NCI-H1092 (cell line): ENCODE results near the gene TMEM209.
"Not testable (repeated sequence)": the region's sequence is repeated elsewhere in the genome, so short reads cannot be mapped to it uniquely, and the experiment has no call there.

Experiments
- DNase-seq: peaks from one replicate; lab custom pipeline; 2025; lab: John Stamatoyannopoulos, UW

The TMEM209 gene

DNA sequence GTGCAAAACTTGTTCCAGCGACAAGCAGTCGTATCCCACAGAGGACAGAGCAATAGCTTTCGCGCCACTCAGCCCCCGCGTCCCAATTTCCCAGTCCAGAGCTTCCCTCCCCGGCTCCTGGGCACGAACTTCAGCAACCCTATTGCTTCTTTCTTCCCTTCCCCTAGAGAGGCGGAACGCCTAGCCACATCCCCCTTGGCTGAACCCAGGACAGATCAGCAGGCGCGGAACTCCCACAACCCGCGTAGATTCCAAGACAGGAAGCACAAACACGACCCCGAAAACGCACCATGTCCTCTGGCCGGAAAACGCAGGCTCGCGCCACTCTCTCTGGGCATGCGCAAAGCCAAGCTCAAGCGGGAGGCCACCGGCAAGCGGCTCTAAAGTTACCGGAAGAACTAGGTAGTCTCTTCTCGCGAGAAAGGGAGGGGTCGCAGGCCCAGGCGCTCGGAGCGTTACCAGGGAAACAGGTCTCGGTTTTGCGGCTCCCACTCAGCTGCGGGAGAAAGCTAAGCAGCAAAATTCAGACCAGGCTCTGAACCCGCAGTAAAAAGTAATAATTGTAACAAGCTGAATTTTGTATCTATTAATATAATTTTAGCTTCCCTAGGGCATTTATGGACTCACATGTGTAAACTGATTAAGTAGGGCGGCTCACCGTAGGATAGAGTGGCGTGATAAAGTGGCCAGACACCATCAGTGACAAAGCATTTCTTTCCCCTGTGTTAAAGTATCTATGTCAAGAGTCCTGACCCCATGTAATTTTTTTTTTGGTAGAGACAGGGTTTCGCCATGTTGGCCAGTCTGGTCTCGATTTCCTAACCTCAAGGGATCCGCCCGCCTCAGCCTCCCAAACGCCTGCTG, at the start of gene TMEM209:
Gene TMEM209 (minus strand): TSS at position 323 of the 864 bp plus-strand sequence. CDS start 31 bp downstream, at position 292.
- peak; percentile 100 for DNase-seq

DNA sequence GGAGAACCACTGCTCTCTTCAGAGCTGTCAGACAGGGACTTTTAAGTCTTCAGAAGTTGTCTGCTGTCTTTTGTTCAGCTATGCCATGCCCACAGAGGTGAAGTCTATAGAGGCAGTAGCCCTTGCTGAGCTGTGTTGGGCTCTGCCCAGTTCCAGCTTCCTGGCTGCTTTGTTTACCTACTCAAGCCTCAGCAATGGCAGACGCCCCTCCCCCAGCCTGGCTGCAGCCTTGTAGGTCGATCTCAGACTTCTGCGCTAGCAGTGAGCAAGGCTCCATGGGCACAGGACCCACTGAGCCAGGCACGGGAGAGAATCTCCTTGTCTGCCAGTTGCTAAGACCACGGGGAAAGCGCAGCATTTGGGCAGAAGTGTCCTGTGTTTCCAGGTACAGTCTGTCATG, 49.3 kb upstream of the TMEM209 start:
- DNase-seq: no peak

DNA sequence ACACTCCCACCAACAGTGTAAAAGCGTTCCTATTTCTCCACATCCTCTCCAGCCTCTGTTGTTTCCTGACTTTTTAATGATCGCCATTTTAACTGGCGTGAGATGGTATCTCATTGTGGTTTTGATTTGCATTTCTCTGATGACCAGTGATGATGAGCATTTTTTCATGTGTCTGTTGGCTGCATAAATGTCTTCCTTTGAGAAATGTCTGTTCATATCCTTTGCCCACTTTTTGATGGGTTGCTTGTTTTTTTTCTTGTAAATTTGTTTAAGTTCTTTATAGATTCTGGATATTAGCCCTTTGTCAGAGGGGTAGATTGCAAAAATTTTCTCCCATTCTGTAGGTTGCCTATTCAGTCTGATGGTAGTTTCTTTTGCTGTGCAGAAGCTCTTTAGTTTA, 44.4 kb upstream of the TMEM209 start:
- not testable (repeated sequence) for DNase-seq

DNA sequence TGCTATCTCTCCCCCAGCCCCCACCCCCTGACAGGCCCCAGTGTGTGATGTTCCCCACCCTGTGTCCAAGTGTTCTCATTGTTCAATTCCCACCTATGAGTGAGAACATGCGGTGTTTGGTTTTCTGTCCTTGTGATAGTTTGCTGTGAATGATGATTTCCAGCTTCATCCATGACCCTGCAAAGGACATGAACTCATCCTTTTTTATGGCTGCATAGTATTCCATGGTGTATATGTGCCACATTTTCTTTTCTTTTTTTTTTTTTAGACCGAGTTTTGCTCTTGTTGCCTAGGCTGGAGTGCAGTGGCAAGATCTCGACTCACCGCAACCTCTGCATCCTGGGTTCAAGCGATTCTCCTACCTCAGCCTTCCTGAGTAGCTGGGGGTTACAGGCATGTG, 43.6 kb upstream of the TMEM209 start:
- not testable (repeated sequence) for DNase-seq

DNA sequence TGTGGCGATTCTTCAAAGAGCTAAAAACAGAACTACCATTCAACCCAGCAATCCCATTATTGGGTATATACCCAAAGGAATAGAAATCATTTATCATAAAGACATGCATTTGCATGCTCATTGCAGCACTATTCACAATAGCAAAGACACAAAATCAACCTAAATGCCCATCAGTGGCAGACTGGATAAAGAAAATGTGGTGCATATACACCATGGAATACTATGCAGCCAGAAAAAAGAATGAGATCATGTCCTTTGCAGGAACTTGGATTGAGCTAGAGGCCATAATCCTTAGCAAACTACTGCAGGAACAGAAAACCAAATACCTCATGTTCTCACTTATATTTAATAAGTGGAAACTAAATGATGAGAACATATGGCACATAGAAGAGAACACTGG, 41.3 kb upstream of the TMEM209 start:
- not testable (repeated sequence) for DNase-seq

DNA sequence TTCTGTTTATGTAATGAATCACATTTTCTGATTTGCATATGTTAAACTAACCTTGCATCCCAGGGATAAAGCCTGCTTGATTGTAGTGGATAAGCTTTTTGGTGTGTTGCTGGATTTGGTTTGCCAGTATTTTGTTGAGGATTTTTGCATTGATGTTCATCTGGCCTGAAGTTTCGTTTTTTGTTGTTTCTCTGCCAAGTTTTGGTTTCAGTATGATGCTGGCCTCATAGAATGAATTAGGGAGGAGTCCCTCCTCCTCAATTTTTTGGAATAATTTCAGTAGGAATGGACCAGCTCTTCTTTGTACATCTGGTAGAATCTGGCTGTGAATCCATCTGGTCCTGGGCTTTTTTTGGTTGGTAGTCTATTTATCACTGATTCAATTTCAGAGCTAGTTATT, 38.3 kb upstream of the TMEM209 start:
- not testable (repeated sequence) for DNase-seq

DNA sequence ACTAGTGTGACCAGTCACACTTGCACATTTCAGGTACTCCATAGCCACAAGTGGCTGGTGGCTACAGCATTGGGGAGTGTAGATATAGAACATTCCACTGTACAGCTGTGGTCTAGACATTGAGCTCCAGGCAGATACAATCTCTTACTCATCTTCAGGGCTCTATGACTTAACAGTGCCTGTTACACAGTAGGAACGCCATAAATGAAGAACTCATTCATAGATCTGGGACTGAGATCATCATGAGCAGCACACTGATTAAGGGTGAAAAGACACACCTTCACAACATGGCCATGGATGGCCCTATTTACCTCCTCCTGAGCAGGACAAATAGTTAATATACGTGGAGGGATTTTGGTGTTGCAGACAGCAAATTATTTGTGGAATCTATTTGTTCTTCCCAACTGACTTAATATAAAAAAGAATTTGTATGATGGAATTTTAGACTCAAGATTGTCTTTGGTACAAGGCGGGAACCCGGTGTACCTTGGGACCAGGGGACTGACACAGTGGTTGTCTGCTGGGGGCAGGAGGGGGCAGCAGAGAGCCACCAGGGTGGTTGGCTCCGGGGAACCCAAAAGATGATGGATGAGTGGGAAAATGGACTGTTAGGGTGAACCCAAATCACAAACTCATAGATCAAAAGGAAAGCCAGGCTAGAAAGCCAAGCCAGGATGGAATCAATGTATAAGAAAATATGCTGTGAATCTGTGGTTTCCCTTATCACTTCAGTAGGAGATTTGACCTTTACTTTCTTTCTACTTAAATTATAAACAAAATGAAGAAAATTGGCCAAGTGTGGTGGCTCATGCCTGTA, 37.2 kb upstream of the TMEM209 start:
- DNase-seq: peak; percentile 68

DNA sequence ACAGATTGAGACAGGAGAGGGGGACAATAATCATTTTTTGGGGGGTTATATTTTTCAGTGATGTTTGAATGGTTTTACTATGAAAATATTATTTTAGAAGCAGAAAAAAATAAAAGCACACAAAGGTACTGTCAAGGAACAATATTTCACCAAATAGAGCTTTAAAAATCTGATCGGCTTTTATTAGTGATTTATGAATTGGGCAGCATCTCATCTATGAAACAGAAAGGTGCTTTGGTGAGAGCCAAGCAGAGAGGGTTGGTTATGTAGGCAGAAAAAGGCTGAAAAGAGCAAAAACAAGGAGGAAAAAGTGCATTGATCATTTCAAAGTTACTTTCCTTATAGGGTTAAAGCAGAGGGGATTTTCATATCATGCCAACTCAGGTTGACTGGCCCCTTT, 35.0 kb upstream of the TMEM209 start:
- DNase-seq: no peak

DNA sequence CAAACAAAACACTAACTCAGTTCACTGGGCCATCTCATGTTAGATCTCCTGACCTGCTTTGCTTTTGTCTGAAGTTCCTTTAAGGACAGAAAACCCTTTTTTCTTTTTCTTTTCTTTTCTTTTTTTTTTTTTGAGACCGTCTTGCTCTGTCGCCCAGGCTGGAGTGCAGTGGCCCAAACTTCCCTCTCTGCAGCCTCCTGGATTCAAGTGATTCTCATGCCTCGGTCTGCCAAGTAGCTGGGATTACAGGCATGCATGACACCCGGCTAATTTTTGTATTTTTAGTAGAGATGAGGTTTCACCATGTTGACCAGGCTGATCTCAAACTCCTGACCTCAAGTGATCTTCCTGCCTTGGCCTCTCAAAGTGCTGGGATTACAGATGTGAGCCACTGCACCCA, 31.2 kb upstream of the TMEM209 start:
- DNase-seq: not testable (repeated sequence)

DNA sequence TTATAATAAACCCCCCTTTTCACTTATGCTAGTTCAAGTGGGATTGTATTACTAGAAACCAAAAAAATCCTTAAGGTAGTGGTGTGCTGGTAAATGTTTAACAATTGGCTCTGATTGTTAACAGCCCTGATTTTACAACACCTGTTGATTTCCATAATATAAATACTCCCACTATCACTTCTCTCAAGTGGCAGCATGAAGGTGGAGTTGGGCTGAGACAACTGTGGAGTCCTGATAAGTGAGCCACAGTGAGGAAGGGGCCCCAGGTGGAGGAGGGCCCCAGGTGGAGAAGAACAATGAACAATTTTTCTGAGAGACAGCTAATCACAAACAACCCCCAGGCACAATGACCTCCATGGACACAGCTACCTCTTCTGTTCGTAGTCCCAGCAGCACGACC, 28.9 kb upstream of the TMEM209 start:
- DNase-seq: no peak

DNA sequence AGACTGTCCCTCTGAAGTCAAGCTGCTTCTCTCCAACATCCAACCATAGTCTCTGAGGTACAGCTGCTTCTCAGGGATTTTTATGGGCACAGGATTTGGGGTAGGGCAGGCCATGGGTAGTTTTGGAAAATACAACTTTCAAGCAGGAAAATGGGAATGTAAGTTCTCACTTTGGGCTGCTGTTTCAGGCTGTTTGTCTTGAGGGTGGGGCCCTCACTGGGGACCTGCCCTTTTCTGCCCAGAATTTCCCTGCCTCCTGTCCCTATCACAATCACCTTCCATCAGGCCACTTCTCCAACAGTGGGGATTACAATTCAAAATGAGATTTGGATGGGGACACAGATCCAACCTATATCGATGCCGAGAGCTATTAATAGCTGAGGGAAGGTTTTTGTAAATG, 27.0 kb upstream of the TMEM209 start:
- DNase-seq: no peak

DNA sequence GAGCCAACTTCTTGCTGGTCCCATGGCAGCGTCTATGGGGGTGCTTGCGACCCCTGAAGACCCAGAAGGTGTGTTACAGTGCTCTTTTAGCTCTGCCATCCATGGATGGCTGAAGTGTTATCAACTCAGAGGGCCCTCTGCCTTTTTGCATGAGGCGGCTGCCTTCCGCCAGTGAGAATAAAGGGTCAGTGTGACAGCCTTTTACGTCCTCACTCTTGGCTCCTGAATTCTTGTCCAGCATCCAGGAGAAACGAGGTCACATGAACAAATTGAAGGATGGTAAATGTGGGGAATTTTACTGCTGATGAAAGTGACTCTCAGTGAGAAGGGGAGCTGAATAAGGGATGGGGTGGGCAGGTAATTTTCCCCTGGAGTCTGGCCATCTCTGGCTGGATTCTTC, 26.6 kb upstream of the TMEM209 start:
- no peak for DNase-seq

DNA sequence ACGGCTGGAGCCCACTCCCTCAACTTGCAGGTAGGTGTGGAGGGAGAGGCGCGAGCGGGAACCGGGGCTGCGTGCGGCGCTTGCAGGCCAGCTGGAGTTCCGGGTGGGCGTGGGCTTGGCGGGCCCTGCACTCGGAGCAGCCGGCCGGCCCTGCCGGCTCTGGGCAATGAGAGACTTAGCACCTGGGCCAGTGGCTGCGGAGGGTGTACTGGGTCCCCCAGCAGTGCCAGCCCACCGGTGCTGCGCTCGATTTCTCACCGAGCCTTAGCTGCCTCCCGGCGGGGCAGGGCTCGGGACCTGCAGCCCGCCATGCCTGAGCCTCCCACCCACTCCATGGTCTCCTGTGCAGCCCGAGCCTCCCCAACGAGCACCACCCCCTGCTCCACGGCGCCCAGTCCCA, 24.8 kb upstream of the TMEM209 start:
- DNase-seq: not testable (repeated sequence)

DNA sequence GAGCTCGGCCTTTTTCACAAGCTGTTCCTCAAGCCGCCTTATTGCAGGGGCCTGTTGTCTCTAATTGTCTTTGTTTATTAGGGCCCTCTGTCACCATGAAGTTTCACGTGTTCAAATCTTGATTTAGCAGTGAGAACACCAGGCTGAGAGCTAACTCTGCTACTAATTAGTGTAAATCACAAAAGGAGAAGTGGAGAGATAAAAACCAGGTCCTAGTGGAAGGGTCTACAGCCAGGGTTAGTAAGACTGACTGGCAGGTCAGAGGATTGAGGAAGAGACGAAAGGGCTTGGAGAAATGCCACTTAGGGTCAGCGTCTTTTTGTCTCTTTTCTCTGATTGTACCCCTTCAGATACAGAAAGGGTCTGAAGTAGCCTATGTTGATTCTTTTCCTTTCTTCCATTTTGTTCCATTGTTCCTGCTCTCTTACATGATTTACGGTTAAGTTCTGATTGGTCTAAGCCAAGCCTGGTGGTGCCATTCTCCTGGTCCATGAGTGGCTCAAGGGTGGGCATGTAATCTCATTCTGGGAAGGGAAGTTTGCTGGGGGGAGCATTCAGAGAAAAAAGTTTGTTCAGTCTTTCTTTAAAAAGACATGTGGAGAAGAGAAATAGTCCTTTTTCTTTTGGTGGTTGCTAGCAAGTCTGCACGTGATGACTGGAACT, 23.8 kb upstream of the TMEM209 start:
- DNase-seq: no peak

DNA sequence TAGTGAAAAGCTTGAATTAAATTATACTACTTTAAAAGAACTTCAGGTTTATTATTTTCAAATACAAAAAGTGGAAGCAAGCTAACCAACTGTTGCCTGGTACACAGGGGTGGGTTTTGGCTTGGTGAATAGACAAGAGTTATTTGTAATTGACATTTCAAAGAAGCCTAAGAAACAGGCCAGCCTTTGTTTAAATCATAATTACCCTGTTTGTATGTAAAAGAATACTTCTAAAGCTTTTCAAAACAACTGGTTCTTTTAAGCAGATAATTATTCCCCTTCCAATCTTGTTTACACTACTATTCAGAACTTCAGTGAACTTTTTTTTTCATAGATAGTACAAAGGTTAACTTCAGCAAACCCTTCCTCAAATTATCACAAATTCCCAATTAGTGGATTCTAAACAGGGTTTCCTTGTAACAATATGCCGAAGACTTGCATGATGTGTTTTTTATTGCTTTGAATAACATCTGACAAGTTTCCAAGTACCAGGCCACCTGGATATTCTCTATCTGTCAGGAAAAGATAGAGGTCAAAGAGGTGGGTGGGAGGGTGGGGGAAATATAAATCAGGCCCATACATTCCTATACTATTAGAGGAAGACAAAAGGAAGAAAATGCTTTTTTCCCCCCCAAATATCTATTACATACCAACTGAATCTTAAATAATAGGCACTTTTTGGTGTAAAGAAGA, 22.8 kb upstream of the TMEM209 start:
- DNase-seq: no peak

DNA sequence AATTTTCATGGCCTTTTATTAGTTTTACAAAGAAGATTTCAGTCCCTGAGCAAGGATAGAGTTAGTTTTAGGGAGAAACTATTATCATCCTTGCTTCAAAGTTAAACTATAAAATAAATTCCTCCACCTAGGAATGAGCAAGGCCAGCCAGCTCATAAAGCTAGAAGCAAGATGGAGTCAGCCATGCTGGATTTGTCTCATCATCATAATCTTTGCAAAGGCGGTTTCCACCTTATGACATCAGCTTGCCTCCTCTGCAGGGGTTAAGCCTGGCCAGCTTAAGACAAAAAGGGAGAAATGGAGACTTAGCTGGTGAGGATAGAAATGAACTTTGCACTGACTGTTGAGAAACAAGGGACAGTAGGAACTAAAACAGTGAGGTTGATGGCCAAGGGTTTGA, 21.1 kb upstream of the TMEM209 start:
- DNase-seq: no peak

DNA sequence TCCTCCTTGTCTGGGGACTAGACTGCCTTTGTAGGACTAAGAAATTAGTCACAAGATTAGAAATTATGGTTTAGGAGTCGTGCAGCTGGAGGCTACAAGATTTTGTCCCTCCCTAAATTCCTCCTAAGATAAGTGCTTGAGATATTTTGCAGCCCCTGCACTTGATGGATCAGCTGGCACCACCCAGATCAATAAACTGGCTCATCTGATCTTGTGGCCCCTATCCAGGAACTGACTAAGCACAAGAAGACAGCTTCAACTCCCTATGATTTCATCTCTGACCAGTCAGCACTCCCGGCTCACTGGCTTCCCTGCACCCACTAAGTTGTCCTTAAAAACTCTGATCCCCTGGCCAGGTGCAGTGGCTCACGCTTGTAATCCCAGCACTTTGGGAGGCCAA, 19.7 kb upstream of the TMEM209 start:
- DNase-seq: not testable (repeated sequence)

DNA sequence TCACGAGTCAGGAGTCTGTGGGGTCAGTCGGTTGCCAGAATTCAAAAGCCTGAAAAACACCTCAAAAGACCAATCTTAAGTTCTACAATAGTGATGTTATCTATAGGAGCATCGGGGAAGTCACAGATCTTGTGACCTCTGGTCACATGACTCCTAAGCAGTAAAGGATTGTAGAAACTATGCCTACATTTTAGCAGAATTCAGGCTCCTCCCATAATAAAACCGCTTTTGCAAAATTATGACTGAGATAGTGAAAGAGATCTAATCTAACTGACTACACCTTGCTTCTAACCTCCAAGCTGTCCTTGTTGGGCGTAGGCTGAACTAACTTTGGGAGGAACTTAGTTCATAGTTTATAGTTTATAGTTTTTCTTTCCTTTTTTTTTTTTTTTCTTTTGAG, 19.0 kb upstream of the TMEM209 start:
- DNase-seq: no peak

DNA sequence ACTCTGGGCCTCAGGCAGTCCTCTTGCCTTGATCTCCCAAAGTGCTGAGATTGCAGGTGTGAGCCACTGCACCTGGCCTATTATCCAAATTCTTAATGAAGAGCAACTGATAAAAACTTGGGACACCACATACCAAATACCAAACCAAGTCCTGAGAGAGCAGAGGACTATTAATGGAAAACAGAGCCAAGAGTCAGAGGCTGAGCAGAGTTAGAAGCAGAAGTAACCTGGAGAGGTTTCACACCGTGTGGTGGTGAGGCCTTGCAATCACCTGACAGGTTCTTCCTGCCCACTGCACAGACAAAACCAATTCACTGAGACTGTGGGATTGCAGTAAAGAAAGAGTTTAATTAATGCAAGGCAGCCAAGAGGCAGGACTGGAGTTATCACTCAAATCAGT, 18.4 kb upstream of the TMEM209 start:
- DNase-seq: no peak

DNA sequence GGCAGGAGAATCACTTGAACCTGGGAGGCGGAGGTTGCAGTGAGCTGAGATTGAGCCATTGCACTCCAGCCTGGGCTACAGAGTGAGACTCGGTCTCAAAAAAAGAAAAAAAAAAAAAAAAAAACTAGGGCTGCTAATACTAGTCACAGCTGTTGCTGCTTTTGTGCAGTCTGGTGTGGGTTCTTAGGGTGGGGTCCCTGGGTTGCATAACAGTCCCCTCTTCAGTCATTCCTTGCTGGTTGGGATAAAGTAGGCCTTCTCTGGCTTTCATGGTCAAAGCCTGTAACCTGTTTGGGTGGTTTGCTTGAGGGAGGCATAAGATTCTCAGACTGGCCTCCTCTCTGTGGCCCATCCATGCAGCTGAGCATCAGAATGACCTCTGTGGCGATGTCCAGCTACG, 16.5 kb upstream of the TMEM209 start:
- DNase-seq: no peak

DNA sequence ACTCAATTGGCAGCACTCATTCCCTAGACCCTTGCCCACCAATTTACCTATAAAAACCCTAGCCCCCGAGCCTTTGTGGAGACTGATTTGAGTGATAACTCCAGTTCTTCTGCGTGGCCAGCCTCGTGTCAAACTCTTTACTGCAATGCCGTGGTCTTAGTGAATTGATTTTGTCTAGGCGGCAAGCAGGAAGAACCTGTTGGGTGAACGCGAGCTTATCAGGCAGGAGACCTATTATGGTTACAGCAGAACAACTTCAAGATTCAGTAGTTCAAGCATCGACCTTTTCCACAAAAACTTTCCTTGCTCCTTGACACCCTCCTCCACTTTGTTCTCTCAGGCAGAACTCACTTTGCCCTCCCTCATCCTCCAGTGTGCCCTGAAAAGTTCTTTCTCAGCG, 14.7 kb upstream of the TMEM209 start:
- DNase-seq: no peak
